ENCODE results near the gene POR. TPM values are rescaled to one million over a fixed set of nuclear protein-coding genes. Genes with fewer than 3 reads are reported as not detected.
A peak's percentile ranks its signal among the peaks of the same experiment; 100 is the strongest.

POR gene
- total RNA-seq, 1 experiment from 2014 or later, result 99.3 TPM

- Histone ChIP-seq H3K27me3 (replicated peaks; ENCODE audit: insufficient read depth, low read depth, low read length, poor library complexity) (no peaks in the 10 kb centered on the region), H3K4me3 (ENCODE audit: low read depth, low read length, poor library complexity, severe bottlenecking) (no peak overlapping the region), H3K9me3 (ENCODE audit: low read depth, low read length, poor library complexity, severe bottlenecking) (no peaks in the 10 kb centered on the region), H3K36me3 (ENCODE audit: insufficient read depth, low read length, poor library complexity, severe bottlenecking) (no peaks in the 10 kb centered on the region), H3K27ac (ENCODE audit: low read depth, low read length, poor library complexity, severe bottlenecking) (no peak overlapping the region), H3K4me1 (ENCODE audit: insufficient read depth, low read length, poor library complexity, severe bottlenecking) (no peaks in the 10 kb centered on the region)
- CTCF ChIA-PET, result no interaction called here
- intact Hi-C loops (cut with micrococcal nuclease; ENCODE audit: unreplicated experiment), result no loop called here
- POLR2A ChIA-PET (ENCODE audit: low non-redundant PET), result interaction anchor here (0.6 kb wide), 1 partner anchor 13 kb away, joined by 4 read pairs; no protein-coding TSS in a partner anchor
- no peak for DNase-seq (ENCODE audit: low spot score)
- TF ChIP-seq EZH2 (IDR thresholded peaks at IDR 0.05; ENCODE audit: borderline replicate concordance, low read depth, low read length, poor library complexity, severe bottlenecking), result no peak
- TF ChIP-seq, protein P1, sequence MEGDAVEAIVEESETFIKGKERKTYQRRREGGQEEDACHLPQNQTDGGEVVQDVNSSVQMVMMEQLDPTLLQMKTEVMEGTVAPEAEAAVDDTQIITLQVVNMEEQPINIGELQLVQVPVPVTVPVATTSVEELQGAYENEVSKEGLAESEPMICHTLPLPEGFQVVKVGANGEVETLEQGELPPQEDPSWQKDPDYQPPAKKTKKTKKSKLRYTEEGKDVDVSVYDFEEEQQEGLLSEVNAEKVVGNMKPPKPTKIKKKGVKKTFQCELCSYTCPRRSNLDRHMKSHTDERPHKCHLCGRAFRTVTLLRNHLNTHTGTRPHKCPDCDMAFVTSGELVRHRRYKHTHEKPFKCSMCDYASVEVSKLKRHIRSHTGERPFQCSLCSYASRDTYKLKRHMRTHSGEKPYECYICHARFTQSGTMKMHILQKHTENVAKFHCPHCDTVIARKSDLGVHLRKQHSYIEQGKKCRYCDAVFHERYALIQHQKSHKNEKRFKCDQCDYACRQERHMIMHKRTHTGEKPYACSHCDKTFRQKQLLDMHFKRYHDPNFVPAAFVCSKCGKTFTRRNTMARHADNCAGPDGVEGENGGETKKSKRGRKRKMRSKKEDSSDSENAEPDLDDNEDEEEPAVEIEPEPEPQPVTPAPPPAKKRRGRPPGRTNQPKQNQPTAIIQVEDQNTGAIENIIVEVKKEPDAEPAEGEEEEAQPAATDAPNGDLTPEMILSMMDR (conservative IDR thresholded peaks at IDR 0.05; ENCODE audit: low read depth, low read length), result no peak
- BruUV-seq (replicated peaks), result no TSS peak
Measured at GRCh38 chr7:75928568-75928914, 13.6 kb downstream of the POR start.

- H3K27ac ChIP-seq (ENCODE audit: low read depth, low read length, poor library complexity, severe bottlenecking), result no peak overlapping the region
- CTCF ChIA-PET, result no interaction called here
Measured at GRCh38 chr7:75931680-75932079, 16.7 kb downstream of the POR start.

DNA sequence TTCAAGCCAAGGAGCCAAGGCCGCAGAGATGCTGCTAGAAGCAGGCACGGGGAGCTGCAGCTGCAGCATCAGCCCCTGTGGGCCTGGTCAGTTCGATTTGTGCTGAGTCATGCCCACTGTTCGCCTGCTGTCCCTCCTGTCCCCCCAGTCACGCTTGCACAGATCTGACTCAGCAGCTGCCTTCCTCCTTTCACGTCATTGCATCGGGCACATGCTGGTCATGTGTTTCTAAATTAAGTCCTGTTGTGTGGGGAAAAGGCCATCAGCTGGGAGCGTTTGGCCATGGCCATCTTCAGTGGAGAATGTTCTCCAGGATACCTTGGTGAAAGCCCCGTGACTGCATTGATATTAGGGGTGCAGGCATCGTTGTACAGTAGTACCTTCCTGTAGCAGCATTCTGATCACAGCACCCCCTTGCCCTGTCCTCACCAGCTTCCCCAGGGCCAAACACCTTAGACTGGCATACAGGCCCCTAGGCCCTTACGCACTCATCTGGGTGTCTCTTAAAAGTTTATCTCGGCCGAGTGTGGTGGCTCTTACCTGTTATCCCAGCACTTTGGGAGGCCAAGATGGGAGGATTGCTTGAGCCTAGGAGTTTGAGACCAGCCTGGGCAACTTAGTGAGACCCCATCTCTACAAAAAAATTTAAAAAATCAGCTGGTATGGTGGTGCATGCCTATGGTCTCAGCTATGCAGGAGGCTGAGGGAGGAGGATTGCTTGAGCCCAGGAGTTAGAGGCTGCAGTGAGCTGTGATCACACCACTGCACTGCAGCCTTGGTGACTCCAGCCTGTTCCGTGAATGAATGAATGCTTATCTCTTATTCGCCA lies 23.2 kb downstream of the POR start:
- peak; percentile 23 for DNase-seq (ENCODE audit: low spot score)
- no peaks in the 10 kb centered on the region for H3K36me3 ChIP-seq (ENCODE audit: insufficient read depth, low read length, poor library complexity, severe bottlenecking)
- H3K4me3 ChIP-seq (ENCODE audit: low read depth, low read length, poor library complexity, severe bottlenecking), result no peak overlapping the region
- TF ChIP-seq, protein P1 (conservative IDR thresholded peaks at IDR 0.05; ENCODE audit: low read depth, low read length), result no peak
- TF ChIP-seq EZH2 (IDR thresholded peaks at IDR 0.05; ENCODE audit: borderline replicate concordance, low read depth, low read length, poor library complexity, severe bottlenecking), result no peak
- POLR2A ChIA-PET (ENCODE audit: low non-redundant PET), result no interaction called here
- CTCF ChIA-PET, result interaction anchor here (0.6 to 0.8 kb wide), 2 partner anchors 37 to 48 kb away, joined by 3 to 4 read pairs; no protein-coding TSS in a partner anchor
- H3K27ac ChIP-seq (ENCODE audit: low read depth, low read length, poor library complexity, severe bottlenecking), result no peak overlapping the region
- no peaks in the 10 kb centered on the region for H3K9me3 ChIP-seq (ENCODE audit: low read depth, low read length, poor library complexity, severe bottlenecking)
- intact Hi-C loops (cut with micrococcal nuclease; ENCODE audit: unreplicated experiment), result no loop called here
- H3K27me3 ChIP-seq (replicated peaks; ENCODE audit: insufficient read depth, low read depth, low read length, poor library complexity), result no peaks in the 10 kb centered on the region
- BruUV-seq (replicated peaks), result no TSS peak
- peaks cover 4% of the 10 kb centered on the region for H3K4me1 ChIP-seq (ENCODE audit: insufficient read depth, low read length, poor library complexity, severe bottlenecking)

More at GRCh38 chr7:75931680-75932079, 16.7 kb downstream of the POR start:
- intact Hi-C loops (cut with micrococcal nuclease; ENCODE audit: unreplicated experiment), result loop anchor here (5.0 kb wide), 1 partner anchor 44 kb away; no protein-coding TSS in a partner anchor
- Histone ChIP-seq H3K4me3 (ENCODE audit: low read depth, low read length, poor library complexity, severe bottlenecking) (no peak overlapping the region), H3K9me3 (ENCODE audit: low read depth, low read length, poor library complexity, severe bottlenecking) (no peaks in the 10 kb centered on the region), H3K36me3 (ENCODE audit: insufficient read depth, low read length, poor library complexity, severe bottlenecking) (no peaks in the 10 kb centered on the region), H3K27me3 (replicated peaks; ENCODE audit: insufficient read depth, low read depth, low read length, poor library complexity) (no peaks in the 10 kb centered on the region), H3K4me1 (ENCODE audit: insufficient read depth, low read length, poor library complexity, severe bottlenecking) (no peaks in the 10 kb centered on the region)
- no TSS peak for BruUV-seq (replicated peaks)
- no peak for TF ChIP-seq EZH2 (IDR thresholded peaks at IDR 0.05; ENCODE audit: borderline replicate concordance, low read depth, low read length, poor library complexity, severe bottlenecking)
- TF ChIP-seq, protein P1 (conservative IDR thresholded peaks at IDR 0.05; ENCODE audit: low read depth, low read length), result no peak
- POLR2A ChIA-PET (ENCODE audit: low non-redundant PET), result no interaction called here
- DNase-seq (ENCODE audit: low spot score), result no peak

Measured in A673 (cell line).